H9 (cell line): ENCODE data around the gene MMP2. TPM values are rescaled to one million over a fixed set of nuclear protein-coding genes. Genes with fewer than 3 reads are reported as not detected.

ENCODE experiments used
- DNase-seq: peaks from one replicate; pipeline ENCODE4 v3.0.0-alpha.2; 2017
- H2AFZ ChIP-seq: one replicate; pipeline ENCODE4 v1.6.1; 2013; ENCODE audit warnings: mild to moderate bottlenecking, low read length, control low read depth, moderate library complexity
- H2AK5ac ChIP-seq: 2 replicates; pipeline ENCODE4 v1.6.1; 2013; ENCODE audit warnings: low read length, control low read depth, mixed read lengths; ENCODE audit not compliant: insufficient read length
- H2BK120ac ChIP-seq: one replicate; pipeline ENCODE4 v1.6.1; 2013; ENCODE audit warnings: low read depth, mild to moderate bottlenecking, low read length, control low read depth, inconsistent platforms; ENCODE audit not compliant: poor library complexity, severe bottlenecking
- H2BK12ac ChIP-seq: 2 replicates; pipeline ENCODE4 v1.6.1; 2013; ENCODE audit warnings: low read length, control low read depth, mixed read lengths, low read depth; ENCODE audit not compliant: insufficient read length
- H2BK15ac ChIP-seq: 2 replicates; pipeline ENCODE4 v1.6.1; 2013; ENCODE audit warnings: low read depth, low read length, control low read depth
- H2BK20ac ChIP-seq: one replicate; pipeline ENCODE4 v1.6.1; 2013; ENCODE audit warnings: low read depth, mild to moderate bottlenecking, low read length, control low read depth, inconsistent platforms; ENCODE audit not compliant: poor library complexity, severe bottlenecking
- H2BK5ac ChIP-seq: 2 replicates; pipeline ENCODE4 v1.6.1; 2013; ENCODE audit warnings: low read length, control low read depth, mixed read lengths; ENCODE audit not compliant: insufficient read length
- H3K14ac ChIP-seq: 2 replicates; pipeline ENCODE4 v1.6.1; 2013; ENCODE audit warnings: low read length, control low read depth; ENCODE audit not compliant: insufficient read depth
- H3K18ac ChIP-seq: 2 replicates; pipeline ENCODE4 v1.6.1; 2013; ENCODE audit warnings: low read depth, mild to moderate bottlenecking, mixed read lengths, low read length, control low read depth; ENCODE audit not compliant: insufficient read length
- H3K23ac ChIP-seq: 2 replicates; pipeline ENCODE4 v1.6.1; 2013; ENCODE audit warnings: low read length, control low read depth, mixed read lengths, low read depth; ENCODE audit not compliant: insufficient read length
- H3K23me2 ChIP-seq: 2 replicates; pipeline ENCODE4 v1.6.1; 2013; ENCODE audit warnings: low read depth, mild to moderate bottlenecking, mixed read lengths, low read length, control low read depth; ENCODE audit not compliant: insufficient read length, poor library complexity, severe bottlenecking
- H3K27ac ChIP-seq: 2 replicates; pipeline ENCODE4 v1.5.1; 2013; ENCODE audit warnings: low read length, control low read depth, mixed read lengths, low read depth; ENCODE audit not compliant: insufficient read length
- H3K27me3 ChIP-seq: 2 replicates; pipeline ENCODE4 v1.6.1; 2013; ENCODE audit warnings: low read length, control low read depth, inconsistent platforms; ENCODE audit not compliant: insufficient read depth
- H3K4ac ChIP-seq: 2 replicates; pipeline ENCODE4 v1.6.1; 2013; ENCODE audit warnings: low read depth, mild to moderate bottlenecking, control low read depth, inconsistent platforms, low read length, moderate library complexity
- H3K4me1 ChIP-seq: 2 replicates; pipeline ENCODE4 v1.6.1; 2013; ENCODE audit warnings: low read length, control low read depth, inconsistent platforms; ENCODE audit not compliant: insufficient read depth
- H3K4me2 ChIP-seq: 2 replicates; pipeline ENCODE4 v1.6.1; 2013; ENCODE audit warnings: low read length, control low read depth, mixed read lengths; ENCODE audit not compliant: insufficient read length, insufficient read depth
- H3K56ac ChIP-seq: 2 replicates; pipeline ENCODE4 v1.6.1; 2013; ENCODE audit warnings: low read depth, mild to moderate bottlenecking, mixed read lengths, low read length, control low read depth; ENCODE audit not compliant: insufficient read length
- H3K79me1 ChIP-seq: 2 replicates; pipeline ENCODE4 v1.6.1; 2013; ENCODE audit warnings: low read depth, mild to moderate bottlenecking, moderate library complexity, low read length, control low read depth, inconsistent platforms; ENCODE audit not compliant: insufficient read depth, poor library complexity, severe bottlenecking
- H3K79me2 ChIP-seq: 2 replicates; pipeline ENCODE4 v1.6.1; 2013; ENCODE audit warnings: low read length, control low read depth, inconsistent platforms; ENCODE audit not compliant: insufficient read depth
- H3K9ac ChIP-seq: 2 replicates; pipeline ENCODE4 v1.6.1; 2013; ENCODE audit warnings: low read length, control low read depth, mixed read lengths; ENCODE audit not compliant: insufficient read length; ENCODE audit errors: extremely low read depth
- H3K9me3 ChIP-seq: one replicate; pipeline ENCODE4 v1.6.1; 2013; ENCODE audit warnings: low read depth, low read length, inconsistent platforms; ENCODE audit not compliant: control insufficient read depth
- H3T11ph ChIP-seq: one replicate; pipeline ENCODE4 v1.6.1; 2013; ENCODE audit warnings: mild to moderate bottlenecking, low read length, control low read depth, inconsistent platforms
- H4K20me1 ChIP-seq: one replicate; pipeline ENCODE4 v1.6.1; 2013; ENCODE audit not compliant: control insufficient read depth, insufficient read length, insufficient read depth
- H4K5ac ChIP-seq: 2 replicates; pipeline ENCODE4 v1.6.1; 2013; ENCODE audit warnings: low read depth, mild to moderate bottlenecking, mixed read lengths, low read length, control low read depth; ENCODE audit not compliant: insufficient read length
- H4K8ac ChIP-seq: replicated peaks from 2 replicates; pipeline ENCODE4 v1.6.1; 2013; ENCODE audit warnings: low read length, control low read depth, mixed read lengths, low read depth; ENCODE audit not compliant: insufficient read length
- H4K91ac ChIP-seq: 2 replicates; pipeline ENCODE4 v1.6.1; 2013; ENCODE audit warnings: low read depth, mild to moderate bottlenecking, moderate library complexity, mixed read lengths, low read length, control low read depth; ENCODE audit not compliant: insufficient read length
- H3K27ac Mint-ChIP-seq, 3 experiments: 2 replicates in 2 of 3; 3 replicates in 1 of 3; pipeline ENCODE4 v1.8.0; 2020 to 2021; ENCODE audit warnings: mixed read lengths in 3 of 3, mild to moderate bottlenecking in 1 of 3, moderate library complexity in 1 of 3
- H3K27me3 Mint-ChIP-seq: 2 replicates; pipeline ENCODE4 v1.8.0; 2021; ENCODE audit warnings: low read depth, mild to moderate bottlenecking, moderate library complexity, mixed read lengths
- H3K36me3 Mint-ChIP-seq, 3 experiments: 2 replicates in 2 of 3; 3 replicates in 1 of 3; pipeline ENCODE4 v1.8.0; 2020 to 2021; ENCODE audit warnings: low read depth in 3 of 3, mixed read lengths in 3 of 3; ENCODE audit not compliant: insufficient read depth in 1 of 3
- H3K4me1 Mint-ChIP-seq, 2 experiments: 2 replicates each; pipeline ENCODE4 v1.8.0; 2020; ENCODE audit warnings: mixed read lengths in 2 of 2
- H3K4me3 Mint-ChIP-seq, 2 experiments: 2 replicates in 1 of 2; 3 replicates in 1 of 2; pipeline ENCODE4 v1.8.0; 2020 to 2021; ENCODE audit warnings: mild to moderate bottlenecking in 2 of 2, mixed read lengths in 2 of 2, moderate library complexity in 1 of 2
- H3K9me3 Mint-ChIP-seq, 2 experiments: 2 replicates in 1 of 2; 3 replicates in 1 of 2; pipeline ENCODE4 v1.8.0; 2020; ENCODE audit warnings: mild to moderate bottlenecking in 2 of 2, mixed read lengths in 2 of 2, moderate library complexity in 1 of 2
- CTCF ChIP-seq: fragments of 200-600 bp; sonication (generic); conservative IDR thresholded peaks from 3 replicates; pipeline ENCODE4 v1.8.0; 2021; ENCODE audit warnings: antibody characterized with exemption, mild to moderate bottlenecking
- WGBS: extraction: QIAGEN DNeasy Blood & Tissue Kit; methylation state at CpG from one replicate; pipeline ENCODE4 v1.1.7; 2013; ENCODE audit warnings: missing lambda C conversion rate, low lambda C conversion rate, mixed read lengths; ENCODE audit not compliant: insufficient read length; ENCODE audit errors: extremely low coverage; 5-methylcytosine and 5-hydroxymethylcytosine counted together
- total RNA-seq: library from RNA; stranded (reverse); gene quantifications from 2 replicates; pipeline ENCODE4 v1.2.1, GENCODE V29; 2021

The MMP2 gene
- total RNA-seq, 1 experiment from 2014 or later: 23.1 TPM

- Mint-ChIP-seq H3K4me1 (peaks cover 4% of the 10 kb centered on the region in 2 experiments; a peak in 2 of 4 replicates), H3K27ac (no peak overlapping the region), H3K36me3 (no peaks in the 10 kb centered on the region), H3K27me3 (no peaks in the 10 kb centered on the region), H3K4me3 (no peak overlapping the region), H3K9me3 (no peaks in the 10 kb centered on the region)
- Histone ChIP-seq H2AK5ac (no peak overlapping the region), H3K56ac (no peak overlapping the region), H3T11ph (no peak overlapping the region), H3K9me3 (no peaks in the 10 kb centered on the region), H2BK12ac (no peak overlapping the region), H3K9ac (no peak overlapping the region), H3K79me2 (no peaks in the 10 kb centered on the region), H4K20me1 (no peaks in the 10 kb centered on the region), H4K91ac (no peak overlapping the region), H3K14ac (no peak overlapping the region), H3K27ac (no peak overlapping the region), H2BK20ac (no peak overlapping the region), H2AFZ (no peak overlapping the region), H4K5ac (no peak overlapping the region), H3K4me2 (no peak overlapping the region), H3K4me1 (no peaks in the 10 kb centered on the region), H3K4ac (no peak overlapping the region), H4K8ac (no peak overlapping the region), H3K23ac (no peak overlapping the region), H3K18ac (no peak overlapping the region), H2BK15ac (no peak overlapping the region), H2BK120ac (no peak overlapping the region), H3K79me1 (no peaks in the 10 kb centered on the region), H2BK5ac (no peak overlapping the region), H3K23me2 (no peaks in the 10 kb centered on the region), H3K27me3 (no peaks in the 10 kb centered on the region)
- DNase-seq: no peak
- no CpG with 5 or more reads among the region's 1 CpG for WGBS
- no peak for TF ChIP-seq CTCF
Observed at GRCh38 chr16:55540221-55540620, 61.2 kb downstream of the MMP2 start.
